ENCODE data around the gene SLC12A3.

SLC12A3 gene

DNA sequence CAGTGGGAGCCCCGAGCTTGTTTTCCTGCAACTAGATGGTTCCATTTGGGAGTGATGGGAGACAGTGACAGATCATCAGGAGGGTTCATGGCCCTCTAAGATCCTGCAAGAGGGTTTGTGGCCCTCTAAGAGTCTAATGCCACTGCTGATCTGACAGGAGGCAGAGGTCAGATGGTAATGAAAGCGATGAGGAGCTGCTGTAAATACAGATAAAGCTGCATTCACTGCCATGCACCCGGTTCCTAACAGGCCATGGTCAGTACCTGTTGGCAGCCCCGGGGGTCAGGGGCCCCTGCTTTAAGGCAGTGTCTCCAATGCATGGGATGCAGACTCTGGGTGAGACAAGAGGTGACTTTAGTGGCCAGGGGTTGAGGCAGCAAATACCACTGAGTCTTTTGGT is 30.8 kb downstream of the SLC12A3 start:
- no peak for DNase-seq

DNA sequence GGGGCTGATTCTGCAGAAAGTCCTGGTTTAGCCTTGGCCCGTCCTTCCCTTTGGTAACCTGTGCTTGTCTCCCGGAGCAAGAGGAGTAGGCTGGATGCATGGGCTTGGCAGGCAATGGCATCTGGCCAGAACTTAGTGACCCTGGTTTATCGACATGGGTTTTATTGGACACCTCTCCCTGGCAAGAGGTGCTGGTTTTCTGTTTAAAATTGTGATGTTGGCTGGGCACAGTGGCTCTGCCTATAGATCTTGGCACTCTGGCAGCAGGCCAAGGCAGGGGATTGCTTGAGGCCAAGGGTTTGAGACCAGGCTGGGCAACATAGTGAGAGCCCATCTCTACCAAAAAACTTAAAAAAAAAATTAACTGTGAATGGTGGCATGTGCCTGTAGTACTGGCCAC is 31.2 kb downstream of the SLC12A3 start:
- no peak for DNase-seq

DNA sequence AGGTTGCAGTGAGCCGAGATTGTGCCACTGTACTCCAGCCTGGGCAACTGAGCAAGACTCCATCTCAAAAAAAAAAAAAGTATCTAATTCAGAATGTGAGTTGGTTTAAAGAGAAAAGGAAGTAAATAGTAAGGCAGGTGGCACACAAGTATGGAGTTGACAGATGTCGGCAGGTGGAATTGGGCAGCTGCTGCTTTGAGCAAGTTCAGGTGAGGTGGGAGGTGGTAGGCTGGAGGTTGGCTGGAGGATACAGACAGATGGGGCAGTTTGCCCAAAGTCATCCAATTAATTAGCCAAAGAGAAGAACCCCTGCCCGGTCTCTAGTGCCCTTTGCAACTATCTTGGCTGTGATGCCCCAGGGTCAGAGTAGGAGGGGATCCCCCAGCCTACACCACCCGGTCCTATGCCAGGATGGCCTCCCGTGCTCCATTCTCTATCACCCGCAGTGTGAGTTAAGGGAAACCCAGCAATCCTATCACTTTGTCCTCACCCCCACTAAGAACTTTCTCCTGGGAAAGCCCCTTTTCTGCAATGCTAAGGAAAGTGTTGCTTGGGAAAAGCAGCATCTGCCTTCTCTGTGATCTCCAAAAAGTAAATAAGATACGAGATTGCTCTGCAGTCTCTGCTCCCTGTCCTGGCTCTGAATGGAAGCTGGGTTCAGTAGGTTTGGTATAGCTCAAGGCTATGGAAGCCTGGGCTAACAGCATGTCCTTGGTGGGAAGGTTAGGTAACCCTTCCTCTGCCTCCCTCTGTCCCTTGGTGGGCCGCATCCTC is 32.2 kb downstream of the SLC12A3 start:
- DNase-seq: no peak

DNA sequence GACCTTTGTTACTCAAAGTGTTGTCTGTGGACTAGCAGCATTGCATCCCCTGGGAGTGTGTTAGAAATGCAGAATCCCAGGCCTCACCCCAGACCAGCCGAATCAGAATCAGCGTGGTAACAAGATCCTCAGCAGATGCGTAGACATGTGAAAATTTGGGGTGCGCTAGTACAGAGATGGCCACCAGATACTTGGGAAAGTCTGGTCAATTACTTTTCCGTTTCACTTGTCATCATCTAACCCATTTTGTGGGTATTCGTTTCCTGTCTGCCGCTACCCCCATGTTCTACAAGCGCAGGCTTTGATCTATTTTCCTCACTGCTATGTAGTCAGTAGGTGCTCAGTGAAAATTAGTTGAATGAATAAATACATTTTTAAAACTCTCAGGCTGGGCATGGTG is 33.8 kb downstream of the SLC12A3 start:
- no peak for DNase-seq

DNA sequence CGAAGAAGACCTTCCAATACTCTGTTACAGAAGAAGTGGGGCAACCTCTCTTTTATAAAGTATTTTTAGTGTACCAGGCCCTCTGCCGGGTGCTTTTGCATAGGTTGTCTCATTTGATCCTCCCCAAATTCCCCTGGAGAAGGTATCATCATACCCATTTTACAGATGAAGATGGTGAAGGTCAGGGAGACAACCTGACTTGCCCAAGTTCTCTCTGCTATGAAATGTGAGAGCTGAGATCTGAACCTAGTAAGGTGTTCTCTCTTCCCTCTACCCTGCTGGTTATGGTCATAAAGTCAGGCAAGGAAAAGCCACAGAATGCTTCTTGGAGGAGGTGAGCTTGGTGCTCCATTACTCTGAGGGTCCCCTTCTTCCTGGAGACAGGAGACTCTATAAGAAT is 38.9 kb downstream of the SLC12A3 start:
- no peak for DNase-seq

DNA sequence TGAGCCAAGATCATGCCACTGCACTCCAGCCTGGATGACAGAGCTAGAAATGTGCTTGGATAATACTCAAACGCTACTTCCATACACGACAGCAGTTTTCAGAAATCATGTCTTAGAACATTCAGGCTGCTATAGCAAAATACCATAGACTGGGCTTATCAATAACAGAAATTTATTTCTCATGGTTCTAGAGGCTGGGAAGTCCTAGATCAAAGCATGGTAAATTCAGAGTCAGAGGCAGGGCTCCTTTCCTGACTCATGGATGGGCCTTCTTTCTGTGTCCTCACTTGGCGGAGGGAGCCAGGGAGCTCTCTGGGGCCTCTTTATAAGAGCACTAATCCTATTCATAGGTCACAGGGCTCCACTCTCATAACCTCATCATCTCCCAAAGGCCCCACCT is 42.4 kb downstream of the SLC12A3 start:
- DNase-seq: no peak

DNA sequence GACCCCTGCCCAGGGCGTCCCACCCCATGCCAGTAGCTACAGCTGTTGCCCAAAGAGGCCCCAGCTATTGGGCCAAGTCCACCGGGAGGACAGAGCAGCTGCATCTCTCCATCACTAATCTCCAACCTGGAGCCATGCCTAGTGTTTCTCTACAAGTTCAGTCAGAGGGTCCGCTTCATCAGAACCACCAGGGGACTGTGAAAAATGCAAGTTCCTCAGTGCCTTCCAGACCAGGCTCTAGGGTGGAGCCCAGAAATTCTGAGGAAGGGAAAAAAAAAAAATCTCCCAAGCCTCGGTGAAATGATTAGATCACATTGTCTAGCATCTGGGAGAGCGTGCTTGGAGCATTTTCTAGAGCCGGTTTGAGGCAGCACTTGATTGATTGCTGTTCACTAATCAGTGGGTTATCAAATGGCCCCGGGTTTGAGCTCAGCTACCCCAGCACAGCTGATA is 44.5 kb downstream of the SLC12A3 start:
- no peak for DNase-seq

DNA sequence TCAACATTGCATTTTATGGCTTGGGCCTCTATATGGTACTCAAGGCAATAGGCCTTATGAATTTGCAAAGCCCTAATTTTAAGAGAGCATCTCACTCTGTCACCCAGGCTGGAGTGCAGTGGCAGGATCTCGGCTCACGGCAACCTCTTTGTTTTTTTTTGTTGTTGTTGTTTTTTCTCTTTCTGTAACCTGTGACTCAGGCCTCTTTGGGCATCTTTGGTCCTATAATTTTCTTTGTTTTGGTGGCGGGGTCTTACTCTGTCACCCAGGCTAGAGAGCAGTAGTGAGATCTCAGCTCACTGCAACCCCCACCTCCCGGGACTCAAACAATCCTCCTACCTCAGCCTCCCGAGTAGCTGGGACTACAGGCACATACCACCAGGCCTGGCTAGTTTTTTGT is 45.1 kb downstream of the SLC12A3 start:
- DNase-seq: no peak

DNA sequence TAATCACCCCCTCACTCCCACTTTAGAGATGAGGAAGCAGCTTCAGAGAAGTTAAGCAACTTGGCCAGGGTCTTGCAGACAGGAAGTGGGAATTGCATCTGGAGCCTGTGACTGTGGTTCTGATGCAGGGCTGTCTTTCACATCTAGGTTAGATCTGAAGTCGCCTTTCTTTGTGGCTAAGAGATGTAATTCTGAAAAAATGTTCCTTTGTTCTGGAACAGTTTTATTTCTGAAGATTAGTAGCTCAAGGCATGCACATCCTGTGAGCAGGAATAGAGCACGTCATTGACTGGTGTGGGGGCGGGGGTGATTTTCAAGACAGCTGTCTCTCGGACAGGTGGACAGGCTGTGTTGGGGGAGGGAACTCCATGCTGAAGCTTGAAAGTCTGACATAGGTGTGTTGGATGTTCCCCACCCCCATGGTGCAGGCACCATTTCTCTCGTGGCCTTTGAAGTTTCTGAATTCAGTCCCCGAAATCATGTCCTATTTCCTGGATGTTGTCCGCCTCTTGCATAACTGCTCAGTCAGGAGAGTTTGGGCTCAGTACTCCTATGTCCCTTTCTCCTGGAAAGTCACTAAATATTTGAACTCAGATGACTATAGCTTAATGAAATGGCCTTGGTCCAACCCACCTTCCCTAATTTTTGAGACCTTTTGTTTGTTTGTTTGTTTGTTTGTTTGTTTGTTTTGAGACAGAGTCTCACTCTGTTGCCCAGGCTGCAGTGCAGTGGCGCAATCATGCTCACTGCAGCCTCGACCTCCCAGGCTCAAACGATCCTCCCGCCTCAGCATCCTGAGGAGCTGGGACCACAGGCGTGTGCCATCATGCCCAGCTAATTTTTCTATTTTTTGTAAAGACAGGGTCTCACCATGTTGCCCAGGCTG is 45.9 kb downstream of the SLC12A3 start:
- peak; percentile 36 for DNase-seq

DNA sequence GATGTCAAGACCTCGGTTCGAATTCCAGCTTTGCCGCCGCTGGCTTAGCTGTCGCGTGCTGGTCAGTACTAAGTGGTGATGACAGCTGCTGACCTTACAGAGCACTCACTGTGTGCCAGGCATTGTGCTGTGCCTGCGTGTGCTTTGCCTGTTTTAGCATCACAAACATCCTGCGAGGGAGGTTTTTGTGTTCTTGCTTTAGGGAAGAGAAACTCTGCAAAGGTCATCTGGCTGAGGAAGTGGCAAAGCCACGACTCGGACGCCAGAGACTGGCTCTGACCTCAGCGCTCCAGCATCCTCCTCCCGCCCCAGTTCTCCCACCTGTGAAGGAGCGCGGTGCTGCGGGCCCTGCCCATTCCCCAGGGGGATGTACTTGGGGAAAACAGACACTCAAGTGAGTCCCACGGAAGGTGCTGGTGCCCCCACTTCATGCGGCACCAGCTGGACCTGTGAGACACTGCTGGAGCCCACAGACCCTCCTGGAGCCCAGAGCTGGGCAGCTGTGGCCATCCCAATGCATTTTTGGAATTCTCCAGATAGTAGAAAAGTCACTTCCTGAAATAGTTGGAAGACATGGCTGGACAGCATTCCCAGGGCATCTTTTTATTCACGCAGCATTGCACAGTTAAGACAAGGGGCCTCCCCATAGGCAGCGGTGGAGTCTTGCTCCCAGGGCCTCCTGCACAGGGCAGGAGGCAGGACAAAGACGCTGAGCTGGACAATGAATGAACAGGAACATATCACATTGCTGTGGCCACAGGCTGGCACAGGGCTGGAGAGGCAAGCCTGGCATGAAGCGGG is 47.0 kb downstream of the SLC12A3 start:
- no peak for DNase-seq

DNA sequence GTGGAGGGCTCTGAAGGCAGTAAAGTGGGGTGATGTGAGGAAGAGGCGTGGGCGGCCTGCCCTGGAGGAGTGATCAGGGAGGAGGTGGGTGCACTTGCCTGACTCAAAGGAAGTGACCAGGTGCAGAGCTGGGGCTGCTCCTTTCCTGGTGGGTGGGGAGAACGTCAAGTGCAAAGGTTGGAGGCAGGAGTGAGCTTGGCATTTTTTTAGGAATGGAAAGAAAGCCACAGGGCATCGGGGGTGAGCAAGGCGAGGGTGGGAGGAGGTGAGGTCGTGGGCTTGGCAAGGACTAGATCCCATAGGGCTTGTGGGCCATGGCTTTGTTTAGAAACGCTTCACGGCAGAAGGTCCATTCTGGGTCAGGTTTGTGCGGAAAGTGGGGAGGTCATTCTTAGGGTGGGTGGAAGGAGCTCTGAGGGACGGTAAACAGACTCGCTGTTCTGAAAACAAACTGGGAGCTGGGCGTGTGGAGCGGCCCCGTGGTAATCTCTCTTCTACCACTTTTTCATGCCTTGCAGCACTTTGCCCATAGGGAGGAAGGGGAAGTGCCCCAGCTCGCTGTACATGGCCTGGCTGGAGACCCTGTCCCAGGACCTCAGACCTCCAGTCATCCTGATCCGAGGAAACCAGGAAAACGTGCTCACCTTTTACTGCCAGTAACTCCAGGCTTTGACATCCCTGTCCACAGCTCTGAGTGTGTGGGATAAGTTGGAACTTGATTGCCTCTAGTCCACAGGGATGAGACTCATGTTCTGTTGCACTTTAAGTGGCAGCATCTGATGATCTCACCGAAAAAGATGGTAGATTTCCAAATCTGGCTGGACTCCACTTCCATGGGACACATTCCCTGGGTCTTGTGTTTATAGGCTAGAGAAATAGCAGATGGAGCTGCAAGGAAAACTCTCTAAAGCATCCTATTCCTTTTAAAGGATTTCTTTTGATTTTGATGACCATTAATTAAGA is 48.0 kb downstream of the SLC12A3 start:
- no peak for DNase-seq

DNA sequence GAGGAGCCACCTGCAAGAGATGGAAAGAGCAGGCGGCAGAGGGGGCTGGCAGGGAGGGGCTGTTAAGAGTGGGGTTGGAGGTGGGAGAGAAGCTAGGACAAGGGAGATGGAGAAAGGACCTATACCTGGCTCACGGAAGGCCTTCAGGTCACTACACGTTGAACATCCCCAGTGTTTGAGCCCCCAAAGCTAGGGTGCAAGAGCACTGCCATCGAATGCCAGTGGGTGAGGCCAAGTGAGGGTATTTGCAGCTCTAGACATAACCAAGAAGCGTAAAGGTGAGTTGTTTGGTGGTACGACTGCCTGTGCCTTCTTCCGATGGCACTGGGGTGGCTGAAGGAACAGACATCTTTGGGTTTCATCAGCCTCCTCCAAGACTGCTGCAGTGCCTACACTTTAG is 49.9 kb downstream of the SLC12A3 start:
- no peak for DNase-seq

DNA sequence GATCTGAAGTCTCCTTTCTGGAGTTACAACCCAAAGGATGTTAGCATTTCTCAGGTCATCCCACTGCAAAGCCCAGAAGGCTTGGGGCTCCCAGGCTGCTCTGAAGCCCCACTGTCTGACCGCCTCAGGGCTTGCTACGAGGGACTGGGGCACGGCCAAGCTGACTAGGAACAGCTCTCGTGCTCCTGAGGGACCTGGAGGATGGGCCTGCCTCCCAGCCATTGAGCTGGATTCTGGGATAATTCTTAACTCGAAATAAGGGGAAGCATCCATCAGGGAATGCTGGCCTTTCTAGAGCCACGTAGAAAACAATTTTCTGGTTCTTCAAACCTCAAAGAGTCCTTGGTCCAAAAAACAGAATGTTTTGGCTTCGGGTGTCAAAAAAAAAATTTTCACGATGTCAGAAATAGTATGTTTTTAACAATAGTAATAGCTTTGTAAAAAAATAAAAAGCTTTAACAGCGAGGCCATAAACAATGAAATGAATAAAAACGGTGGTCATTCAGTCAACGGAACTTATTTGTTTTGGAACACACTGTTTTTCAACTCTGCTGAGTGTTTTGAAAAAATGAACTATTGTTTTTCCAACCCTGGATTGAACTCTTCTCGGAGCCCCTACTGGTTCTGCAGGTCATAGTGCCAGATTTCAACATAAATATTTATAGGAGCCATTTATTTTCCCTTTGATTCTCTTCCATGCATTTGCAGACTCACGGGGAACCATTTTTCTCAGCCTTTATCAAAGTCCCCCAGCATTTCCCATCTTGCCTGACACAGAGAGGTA is 50.5 kb downstream of the SLC12A3 start:
- no peak for DNase-seq

DNA sequence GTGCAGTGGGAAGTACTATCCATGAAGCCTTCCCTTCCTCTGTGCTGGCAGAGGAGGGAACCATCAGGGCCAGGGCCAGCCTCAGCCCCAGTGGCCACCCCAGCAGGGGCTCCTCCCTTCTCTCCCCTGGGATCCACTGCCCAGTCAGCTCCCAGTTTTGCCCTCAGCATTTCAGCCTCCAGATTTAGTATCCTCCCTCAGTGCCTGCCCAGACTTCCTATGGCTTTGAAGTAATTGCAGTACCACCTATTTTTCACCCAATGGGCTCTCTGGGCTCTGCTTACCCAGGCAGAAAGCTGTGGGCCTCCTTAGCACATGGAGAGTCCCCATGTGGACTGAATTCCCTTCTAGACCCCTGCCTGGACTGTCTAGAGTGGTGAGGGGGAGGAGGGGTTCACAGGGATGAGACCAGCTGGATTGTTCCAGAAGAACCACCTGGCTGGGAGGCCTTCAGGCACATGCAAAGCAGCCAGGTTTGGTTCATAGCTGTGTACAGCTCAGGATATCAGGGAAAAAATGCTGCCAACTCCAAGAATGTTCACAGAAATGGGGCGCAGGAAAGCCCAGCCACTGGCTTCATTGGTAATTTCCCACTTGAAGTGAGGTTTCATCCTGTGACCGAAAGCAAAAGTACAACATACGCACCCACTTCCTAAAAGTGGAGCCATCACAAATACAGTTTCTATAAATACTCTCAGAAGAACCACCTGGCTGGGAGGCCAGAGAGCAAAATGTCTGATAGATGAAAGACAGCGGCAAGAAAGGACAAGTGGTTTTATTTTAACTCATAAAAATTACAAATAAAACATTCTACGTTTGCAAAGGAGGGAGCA is 51.8 kb downstream of the SLC12A3 start:
- DNase-seq: no peak

DNA sequence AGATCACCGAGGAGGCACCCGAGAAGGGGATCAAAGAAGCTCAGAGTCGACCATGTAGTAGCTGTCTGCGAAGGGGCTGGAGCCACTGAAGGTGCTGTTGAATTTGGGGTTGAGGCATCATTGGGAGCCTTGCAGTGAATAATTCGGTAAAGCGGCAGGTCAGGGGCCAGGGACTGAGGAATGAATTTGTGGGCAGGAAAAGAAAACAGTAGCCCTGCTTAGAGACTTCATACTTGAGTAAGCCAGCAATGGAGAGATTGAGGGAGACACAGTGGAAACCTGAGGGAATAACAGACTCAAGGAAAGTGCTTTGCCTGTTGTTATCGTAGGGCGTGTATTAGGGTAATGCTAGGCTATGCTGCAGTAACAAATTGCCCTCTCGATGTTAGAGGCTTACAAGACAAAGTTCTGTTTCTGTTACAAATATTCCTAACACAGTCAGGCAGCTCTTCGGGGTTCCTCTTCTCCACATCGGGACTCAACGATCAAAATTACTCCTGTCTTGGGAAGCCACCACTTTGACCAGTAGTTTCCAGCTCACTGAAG is 53.5 kb downstream of the SLC12A3 start:
- no peak for DNase-seq

DNA sequence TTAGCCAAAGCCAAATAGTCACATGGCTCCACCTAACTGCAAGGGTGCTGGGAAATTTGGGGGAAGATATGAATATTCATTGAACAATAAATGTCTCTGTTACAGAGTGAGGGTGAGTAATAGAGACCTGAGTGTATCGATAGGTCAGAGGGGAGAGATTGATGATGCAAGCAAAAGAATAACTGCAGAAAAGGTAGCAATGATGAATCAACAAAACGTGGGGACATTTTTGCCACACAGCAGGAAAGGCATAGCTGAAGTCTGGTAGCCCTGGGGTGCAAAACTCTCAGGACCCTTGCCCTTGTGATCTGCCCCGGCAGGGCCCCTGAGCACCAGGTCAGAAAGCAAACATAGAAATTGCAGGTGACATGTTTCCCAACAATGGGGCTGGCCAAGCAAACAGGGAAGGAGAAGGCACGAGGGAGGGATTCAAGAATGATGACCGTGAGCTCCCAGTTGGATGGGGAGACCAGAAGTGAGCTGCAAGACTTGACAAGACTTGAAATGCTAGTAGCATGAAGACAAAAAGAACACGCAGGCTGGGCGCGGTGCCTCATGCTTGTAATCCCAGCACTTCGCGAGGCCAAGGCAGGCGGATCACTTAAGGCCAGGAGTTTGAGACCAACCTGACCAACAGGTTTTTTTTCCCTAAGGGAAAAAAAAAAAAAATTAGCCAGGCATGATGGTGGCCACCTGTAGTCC is 54.2 kb downstream of the SLC12A3 start:
- no peak for DNase-seq

DNA sequence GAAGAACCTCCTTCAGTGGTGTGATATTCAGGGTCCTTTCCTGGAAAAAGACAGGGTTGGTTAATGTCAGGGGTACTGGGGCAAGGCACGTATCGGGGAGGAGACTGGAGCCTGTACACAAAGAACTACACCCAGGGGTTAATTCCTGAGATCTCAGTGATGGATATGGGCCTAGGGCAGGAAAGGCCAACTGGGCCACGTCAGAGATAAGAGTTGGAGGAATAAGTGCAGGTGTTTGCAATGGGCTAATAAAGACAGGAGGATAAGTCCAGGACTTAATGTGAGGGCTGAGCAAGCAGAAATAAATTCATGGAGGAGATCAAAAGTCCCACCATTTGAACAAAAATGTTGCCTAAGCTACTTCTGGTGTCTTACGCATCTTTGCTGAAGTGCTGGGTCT is 56.6 kb downstream of the SLC12A3 start:
- DNase-seq: no peak

DNA sequence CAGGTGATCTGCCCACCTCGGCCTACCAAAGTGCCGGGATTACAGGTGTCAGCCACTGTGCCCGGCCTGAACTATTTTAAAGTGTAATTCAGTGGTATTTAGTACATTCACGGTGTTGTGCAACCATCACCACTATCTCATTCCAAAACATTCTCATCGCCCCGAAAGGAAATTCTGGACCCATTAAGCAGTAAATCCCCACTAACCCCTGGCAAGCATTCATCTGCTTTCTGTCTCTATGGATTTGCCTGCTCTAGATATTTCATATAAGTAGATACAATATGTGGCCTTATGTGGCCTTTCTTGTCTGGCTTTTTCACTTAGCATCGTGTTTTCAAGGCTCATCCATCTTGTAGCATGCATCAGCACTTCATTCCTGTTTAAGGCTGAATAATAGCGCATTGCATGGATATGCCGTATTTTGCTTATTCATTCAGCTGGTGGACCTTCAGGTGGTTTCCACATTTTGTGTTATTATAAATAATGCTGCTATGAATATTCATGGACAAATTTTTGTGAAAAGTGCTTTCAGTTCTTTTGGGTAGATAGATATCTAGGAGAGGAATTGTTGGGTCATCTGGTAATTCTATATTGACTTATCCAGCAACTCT is 58.6 kb downstream of the SLC12A3 start:
- DNase-seq: no peak

DNA sequence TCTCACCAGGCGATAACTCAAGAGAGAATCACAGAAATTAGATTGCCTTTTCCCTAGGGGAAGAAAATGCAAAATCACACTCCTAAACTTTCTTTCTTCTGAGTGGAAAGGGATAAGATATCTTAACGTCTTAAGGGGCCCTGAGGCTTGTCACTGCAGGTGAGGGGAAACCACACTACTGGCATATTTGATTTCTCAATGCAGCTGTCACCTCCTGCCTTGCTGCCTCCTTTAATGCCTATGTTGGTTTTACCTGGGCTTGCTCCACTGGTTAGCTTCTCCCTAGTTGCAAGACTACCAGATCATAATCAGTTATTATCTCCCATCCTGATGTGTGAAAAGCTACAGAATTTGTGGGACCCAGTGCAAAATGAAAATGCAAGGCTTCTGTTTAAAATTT is 62.5 kb downstream of the SLC12A3 start:
- no peak for DNase-seq
